SK-N-SH treated with all-trans-retinoic acid at 6 μM for 48 hours (cell line): ENCODE results near the gene PMPCA.

ENCODE experiments used
- ATAC-seq: fragments of 200-7000 bp; cut with Tn5 transposase; 3 replicates; pipeline ENCODE4 v1.9.1; 2020; ENCODE audit warnings: mild to moderate bottlenecking, moderate library complexity
- ARNTL ChIP-seq: fragments of 450-650 bp; formaldehyde crosslinking; IDR thresholded peaks from 2 replicates; pipeline ENCODE4 v1.5.0; 2020; ENCODE audit warnings: low read depth, mild to moderate bottlenecking, moderate library complexity, borderline replicate concordance
- BACH2 ChIP-seq: fragments of 250-450 bp; sonication (Bioruptor Pico); IDR thresholded peaks from 2 replicates; pipeline ENCODE4 v1.9.0; 2021; ENCODE audit warnings: mild to moderate bottlenecking, borderline replicate concordance
- CSDC2 ChIP-seq: fragments of 250-450 bp; sonication (Bioruptor Pico); IDR thresholded peaks from 2 replicates; pipeline ENCODE4 v1.5.0; 2020; ENCODE audit warnings: mild to moderate bottlenecking, moderate library complexity
- GLIS3 ChIP-seq: fragments of 250-450 bp; sonication (Bioruptor Pico); IDR thresholded peaks from 2 replicates; pipeline ENCODE4 v1.5.0; 2020; ENCODE audit warnings: mild to moderate bottlenecking, moderate library complexity
- ISL1 ChIP-seq: fragments of 250-450 bp; sonication (Bioruptor Pico); IDR thresholded peaks from 2 replicates; pipeline ENCODE4 v2.1.2; 2022; ENCODE audit warnings: mild to moderate bottlenecking, moderate library complexity
- OSR1 ChIP-seq: fragments of 250-450 bp; sonication (Bioruptor Pico); IDR thresholded peaks from 2 replicates; pipeline ENCODE4 v1.8.0; 2022; ENCODE audit warnings: moderate library complexity, mild to moderate bottlenecking, inconsistent platforms
- PPARA ChIP-seq: fragments of 250-450 bp; sonication (Bioruptor Pico); IDR thresholded peaks from 2 replicates; pipeline ENCODE4 v1.5.0; 2020; ENCODE audit warnings: mild to moderate bottlenecking, borderline replicate concordance
- RARB ChIP-seq: fragments of 250-450 bp; sonication (Bioruptor Pico); IDR thresholded peaks from 2 replicates; pipeline ENCODE4 v1.8.0; 2021; ENCODE audit warnings: mild to moderate bottlenecking, moderate library complexity
- SNAI2 ChIP-seq: fragments of 250-450 bp; sonication (Bioruptor Pico); IDR thresholded peaks from 2 replicates; pipeline ENCODE4 v1.5.0; 2020; ENCODE audit warnings: mild to moderate bottlenecking, moderate library complexity
- TCF4 ChIP-seq: fragments of 250-450 bp; sonication (Bioruptor Pico); IDR thresholded peaks from 2 replicates; pipeline ENCODE4 v1.8.0; 2021; ENCODE audit warnings: mild to moderate bottlenecking, moderate library complexity, borderline replicate concordance
- TOX ChIP-seq: fragments of 250-450 bp; sonication (Bioruptor Pico); IDR thresholded peaks from 2 replicates; pipeline ENCODE4 v1.8.0; 2021; ENCODE audit warnings: mild to moderate bottlenecking, moderate library complexity, borderline replicate concordance
- TSHZ2 ChIP-seq: fragments of 250-450 bp; sonication (Bioruptor Pico); IDR thresholded peaks from 2 replicates; pipeline ENCODE4 v1.5.0; 2020; ENCODE audit warnings: mild to moderate bottlenecking, moderate library complexity
- ZFP3 ChIP-seq: fragments of 250-450 bp; sonication (Bioruptor Pico); IDR thresholded peaks from 2 replicates; pipeline ENCODE4 v1.5.0; 2020; ENCODE audit warnings: mild to moderate bottlenecking, moderate library complexity
- ZFP30 ChIP-seq: fragments of 450-650 bp; formaldehyde crosslinking; IDR thresholded peaks from 2 replicates; pipeline ENCODE4 v1.5.0; 2022; ENCODE audit warnings: mild to moderate bottlenecking, moderate library complexity
- ZNF565 ChIP-seq: fragments of 450-650 bp; formaldehyde crosslinking; conservative IDR thresholded peaks from 2 replicates; pipeline ENCODE4 v1.5.0; 2020; ENCODE audit warnings: low read depth, mild to moderate bottlenecking, moderate library complexity
- ZNF70 ChIP-seq: fragments of 450-650 bp; formaldehyde crosslinking; IDR thresholded peaks from 2 replicates; pipeline ENCODE4 v1.5.0; 2020; ENCODE audit warnings: mild to moderate bottlenecking, moderate library complexity
- ZNF8 ChIP-seq: fragments of 450-650 bp; formaldehyde crosslinking; IDR thresholded peaks from 2 replicates; pipeline ENCODE4 v1.5.0; 2020; ENCODE audit warnings: mild to moderate bottlenecking, moderate library complexity
- TF ChIP-seq, protein P1 (sequence below): fragments of 250-450 bp; sonication (Bioruptor Pico); IDR thresholded peaks from 2 replicates; pipeline ENCODE4 v1.8.0; 2020; ENCODE audit warnings: mild to moderate bottlenecking, moderate library complexity, borderline replicate concordance
- TF ChIP-seq, protein P2 (sequence below): fragments of 250-450 bp; sonication (Bioruptor Pico); IDR thresholded peaks from 2 replicates; pipeline ENCODE4 v1.5.1; 2020; ENCODE audit warnings: low read depth, mild to moderate bottlenecking, moderate library complexity
- TF ChIP-seq, protein P3 (sequence below): fragments of 250-450 bp; sonication (Bioruptor Pico); IDR thresholded peaks from 2 replicates; pipeline ENCODE4 v1.5.1; 2021; ENCODE audit warnings: mild to moderate bottlenecking, moderate library complexity

PMPCA gene

GRCh38 chr9:136416427-136416826 is 6.0 kb downstream of the PMPCA start:
- ATAC-seq = no peak
- no peak for TF ChIP-seq GLIS3 (CRISPR knock-in tag)
- no peak for TF ChIP-seq ZFP3 (CRISPR knock-in tag)
- no peak for TF ChIP-seq OSR1 (CRISPR knock-in tag)
- TF ChIP-seq ZNF70 = no peak
- no peak for TF ChIP-seq CSDC2 (CRISPR knock-in tag)
- TF ChIP-seq TSHZ2 (CRISPR knock-in tag) = no peak
- no peak for TF ChIP-seq TOX (CRISPR knock-in tag)
- no peak for TF ChIP-seq ISL1 (CRISPR knock-in tag)
- no peak for TF ChIP-seq BACH2
- TF ChIP-seq, protein P1, sequence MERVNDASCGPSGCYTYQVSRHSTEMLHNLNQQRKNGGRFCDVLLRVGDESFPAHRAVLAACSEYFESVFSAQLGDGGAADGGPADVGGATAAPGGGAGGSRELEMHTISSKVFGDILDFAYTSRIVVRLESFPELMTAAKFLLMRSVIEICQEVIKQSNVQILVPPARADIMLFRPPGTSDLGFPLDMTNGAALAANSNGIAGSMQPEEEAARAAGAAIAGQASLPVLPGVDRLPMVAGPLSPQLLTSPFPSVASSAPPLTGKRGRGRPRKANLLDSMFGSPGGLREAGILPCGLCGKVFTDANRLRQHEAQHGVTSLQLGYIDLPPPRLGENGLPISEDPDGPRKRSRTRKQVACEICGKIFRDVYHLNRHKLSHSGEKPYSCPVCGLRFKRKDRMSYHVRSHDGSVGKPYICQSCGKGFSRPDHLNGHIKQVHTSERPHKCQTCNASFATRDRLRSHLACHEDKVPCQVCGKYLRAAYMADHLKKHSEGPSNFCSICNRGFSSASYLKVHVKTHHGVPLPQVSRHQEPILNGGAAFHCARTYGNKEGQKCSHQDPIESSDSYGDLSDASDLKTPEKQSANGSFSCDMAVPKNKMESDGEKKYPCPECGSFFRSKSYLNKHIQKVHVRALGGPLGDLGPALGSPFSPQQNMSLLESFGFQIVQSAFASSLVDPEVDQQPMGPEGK (CRISPR knock-in tag) = no peak
- TF ChIP-seq ZNF565 (CRISPR knock-in tag) = no peak
- TF ChIP-seq, protein P2, sequence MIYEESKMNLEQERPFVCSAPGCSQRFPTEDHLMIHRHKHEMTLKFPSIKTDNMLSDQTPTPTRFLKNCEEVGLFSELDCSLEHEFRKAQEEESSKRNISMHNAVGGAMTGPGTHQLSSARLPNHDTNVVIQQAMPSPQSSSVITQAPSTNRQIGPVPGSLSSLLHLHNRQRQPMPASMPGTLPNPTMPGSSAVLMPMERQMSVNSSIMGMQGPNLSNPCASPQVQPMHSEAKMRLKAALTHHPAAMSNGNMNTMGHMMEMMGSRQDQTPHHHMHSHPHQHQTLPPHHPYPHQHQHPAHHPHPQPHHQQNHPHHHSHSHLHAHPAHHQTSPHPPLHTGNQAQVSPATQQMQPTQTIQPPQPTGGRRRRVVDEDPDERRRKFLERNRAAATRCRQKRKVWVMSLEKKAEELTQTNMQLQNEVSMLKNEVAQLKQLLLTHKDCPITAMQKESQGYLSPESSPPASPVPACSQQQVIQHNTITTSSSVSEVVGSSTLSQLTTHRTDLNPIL = no peak
- TF ChIP-seq SNAI2 (CRISPR knock-in tag) = no peak
- TF ChIP-seq ZFP30 (CRISPR knock-in tag) = no peak
- TF ChIP-seq, all 23 proteins: peak for 0

DNA sequence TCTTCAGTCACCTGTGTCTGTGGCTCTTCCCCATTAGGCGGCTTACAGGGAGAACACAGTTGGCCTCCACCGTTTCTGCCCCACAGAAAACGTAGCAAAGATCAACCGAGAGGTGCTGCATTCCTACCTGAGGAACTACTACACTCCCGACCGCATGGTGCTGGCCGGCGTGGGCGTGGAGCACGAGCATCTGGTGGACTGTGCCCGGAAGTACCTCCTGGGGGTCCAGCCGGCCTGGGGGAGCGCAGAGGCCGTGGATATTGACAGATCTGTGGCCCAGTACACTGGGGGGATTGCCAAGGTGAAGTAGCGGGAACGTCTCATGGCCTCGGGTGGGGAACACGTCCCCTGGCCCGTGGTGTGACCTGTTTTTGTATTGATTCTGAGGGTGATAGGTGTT is 6.5 kb downstream of the PMPCA start:
- TF ChIP-seq PPARA (CRISPR knock-in tag) (no peak), GLIS3 (CRISPR knock-in tag) (no peak), TCF4 (no peak)

GRCh38 chr9:136418182-136419091 is 8.0 kb downstream of the PMPCA start:
- no peak for TF ChIP-seq ZNF8 (CRISPR knock-in tag)
- no peak for TF ChIP-seq ARNTL (CRISPR knock-in tag)
- no peak for TF ChIP-seq OSR1 (CRISPR knock-in tag)
- TF ChIP-seq ISL1 (CRISPR knock-in tag) = no peak
- TF ChIP-seq, protein P3, sequence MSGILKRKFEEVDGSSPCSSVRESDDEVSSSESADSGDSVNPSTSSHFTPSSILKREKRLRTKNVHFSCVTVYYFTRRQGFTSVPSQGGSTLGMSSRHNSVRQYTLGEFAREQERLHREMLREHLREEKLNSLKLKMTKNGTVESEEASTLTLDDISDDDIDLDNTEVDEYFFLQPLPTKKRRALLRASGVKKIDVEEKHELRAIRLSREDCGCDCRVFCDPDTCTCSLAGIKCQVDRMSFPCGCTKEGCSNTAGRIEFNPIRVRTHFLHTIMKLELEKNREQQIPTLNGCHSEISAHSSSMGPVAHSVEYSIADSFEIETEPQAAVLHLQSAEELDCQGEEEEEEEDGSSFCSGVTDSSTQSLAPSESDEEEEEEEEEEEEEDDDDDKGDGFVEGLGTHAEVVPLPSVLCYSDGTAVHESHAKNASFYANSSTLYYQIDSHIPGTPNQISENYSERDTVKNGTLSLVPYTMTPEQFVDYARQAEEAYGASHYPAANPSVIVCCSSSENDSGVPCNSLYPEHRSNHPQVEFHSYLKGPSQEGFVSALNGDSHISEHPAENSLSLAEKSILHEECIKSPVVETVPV (CRISPR knock-in tag) = no peak
- TF ChIP-seq, protein P2 = no peak
- no peak for TF ChIP-seq TSHZ2 (CRISPR knock-in tag)
- TF ChIP-seq TOX (CRISPR knock-in tag) = no peak
- TF ChIP-seq RARB (CRISPR knock-in tag) = no peak
- TF ChIP-seq ZFP3 (CRISPR knock-in tag) = no peak
- TF ChIP-seq, all 23 proteins: peak for 0
- ATAC-seq = no peak

More for the DNA sequence above, 6.5 kb downstream of the PMPCA start:
- ATAC-seq = no peak
